ENCODE results near the gene UCK1.

DNA sequence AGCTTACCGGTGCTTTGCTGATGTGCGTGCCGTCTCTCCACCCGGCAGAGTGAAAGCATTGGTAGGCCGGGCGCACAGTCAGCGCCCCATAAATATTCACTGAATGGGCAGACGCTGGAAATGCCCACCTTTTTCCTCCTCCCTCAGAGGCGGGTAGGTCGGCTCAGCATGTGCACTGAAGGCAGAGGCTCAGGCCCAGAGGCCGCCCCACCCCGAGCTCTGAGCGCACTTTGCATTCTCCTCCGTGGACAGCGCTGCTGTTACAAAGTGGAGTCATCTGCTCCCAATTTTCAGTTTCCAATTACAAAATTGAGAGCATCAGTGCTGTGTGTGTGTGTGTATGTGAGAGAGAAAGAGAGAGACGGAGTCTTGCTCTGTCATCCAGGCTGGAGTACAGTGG lies 10.6 kb downstream of the UCK1 start:
- TF ChIP-seq YY1 (IDR thresholded peaks at IDR 0.05; ENCODE audit: insufficient read depth, insufficient read length): no peak
- TF ChIP-seq ZNF274 (IDR thresholded peaks at IDR 0.05; ENCODE audit: low read depth, low read length): no peak
- no peak for TF ChIP-seq SUZ12 (IDR thresholded peaks at IDR 0.05; ENCODE audit: extremely low read depth, insufficient read depth, insufficient read length)

Measured in NT2/D1 (cell line).